Neural cell (in vitro differentiated cells): ENCODE results near the gene OBI1.

ENCODE experiments used
- CTCF ChIP-seq: fragments of 450-650 bp; IDR thresholded peaks from 2 replicates; pipeline ENCODE4 v1.5.1; 2014; ENCODE audit warnings: antibody characterized with exemption, mild to moderate bottlenecking, moderate library complexity; ENCODE audit not compliant: poor library complexity, severe bottlenecking
- EP300 ChIP-seq: fragments of 450-650 bp; conservative IDR thresholded peaks from 2 replicates; pipeline ENCODE4 v1.6.1; 2014; ENCODE audit warnings: antibody characterized with exemption, mild to moderate bottlenecking, moderate library complexity; ENCODE audit not compliant: poor library complexity, severe bottlenecking
- EZH2 ChIP-seq: fragments of 200-600, 300-800 bp; shearing (Covaris generic), sonication (generic); IDR thresholded peaks from 2 replicates; pipeline ENCODE4 v1.6.1; 2014; ENCODE audit warnings: antibody characterized with exemption, low read length, borderline replicate concordance, mild to moderate bottlenecking; ENCODE audit not compliant: insufficient read depth, poor library complexity, severe bottlenecking
- MXI1 ChIP-seq: fragments of 450-650 bp; conservative IDR thresholded peaks from 2 replicates; pipeline ENCODE4 v1.6.1; 2014; ENCODE audit warnings: antibody characterized with exemption, mild to moderate bottlenecking; ENCODE audit not compliant: poor library complexity, severe bottlenecking
- POLR2AphosphoS5 ChIP-seq: IDR thresholded peaks from 2 replicates; pipeline ENCODE4 v1.6.1; 2012
- RAD21 ChIP-seq: fragments of 450-650 bp; conservative IDR thresholded peaks from 2 replicates; pipeline ENCODE4 v1.6.1; 2014; ENCODE audit warnings: antibody characterized with exemption, mild to moderate bottlenecking, moderate library complexity
- REST ChIP-seq: IDR thresholded peaks from 2 replicates; pipeline ENCODE4 v1.6.1; 2012; ENCODE audit warnings: borderline replicate concordance
- SMC3 ChIP-seq: fragments of 450-650 bp; conservative IDR thresholded peaks from 2 replicates; pipeline ENCODE4 v1.6.1; 2014; ENCODE audit warnings: antibody characterized with exemption, mild to moderate bottlenecking, moderate library complexity; ENCODE audit not compliant: poor library complexity
- TAF1 ChIP-seq: IDR thresholded peaks from 2 replicates; pipeline ENCODE4 v1.6.1; 2012; ENCODE audit warnings: low read depth

DNA sequence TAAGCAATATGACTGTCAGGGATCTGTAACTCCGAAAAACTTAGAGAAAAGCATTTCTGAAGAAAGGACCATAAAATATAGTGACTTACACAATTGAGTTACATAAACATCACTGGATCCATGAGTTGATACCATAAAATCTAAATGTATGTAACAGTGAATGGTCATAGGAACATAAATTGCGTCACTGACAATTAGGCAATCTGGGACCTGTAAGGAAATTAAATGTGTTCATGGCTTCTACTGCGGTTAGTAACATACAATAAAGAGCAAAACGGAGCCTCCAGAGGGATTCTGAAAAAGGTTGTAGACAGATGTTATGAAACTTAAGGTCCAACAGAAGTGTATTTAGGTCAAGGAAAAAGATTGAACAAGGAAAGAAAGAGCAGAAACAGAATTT lies 82.7 kb downstream of the OBI1 start:
- no peak for TF ChIP-seq CTCF
- TF ChIP-seq POLR2AphosphoS5, result no peak
- no peak for TF ChIP-seq RAD21
- TF ChIP-seq EP300, result no peak
- TF ChIP-seq SMC3, result no peak
- TF ChIP-seq REST, result no peak
- TF ChIP-seq EZH2, result no peak
- TF ChIP-seq MXI1, result no peak
- no peak for TF ChIP-seq TAF1
